Hematopoietic multipotent progenitor cell treated with erythropoietin and hydrocortisone succinate and interleukin-3 and kit ligand, for 17 days (in vitro differentiated cells): Measurements from ENCODE around the gene TRAF1.
"Not testable (repeated sequence)": the region's sequence is repeated elsewhere in the genome, so short reads cannot be mapped to it uniquely, and the experiment has no call there.

Experiments
- DNase-seq: peaks from one replicate; pipeline ENCODE4 v3.0.0-alpha.2; 2015; ENCODE audit warnings: low spot score

Gene TRAF1, protein sequence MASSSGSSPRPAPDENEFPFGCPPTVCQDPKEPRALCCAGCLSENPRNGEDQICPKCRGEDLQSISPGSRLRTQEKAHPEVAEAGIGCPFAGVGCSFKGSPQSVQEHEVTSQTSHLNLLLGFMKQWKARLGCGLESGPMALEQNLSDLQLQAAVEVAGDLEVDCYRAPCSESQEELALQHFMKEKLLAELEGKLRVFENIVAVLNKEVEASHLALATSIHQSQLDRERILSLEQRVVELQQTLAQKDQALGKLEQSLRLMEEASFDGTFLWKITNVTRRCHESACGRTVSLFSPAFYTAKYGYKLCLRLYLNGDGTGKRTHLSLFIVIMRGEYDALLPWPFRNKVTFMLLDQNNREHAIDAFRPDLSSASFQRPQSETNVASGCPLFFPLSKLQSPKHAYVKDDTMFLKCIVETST

DNA sequence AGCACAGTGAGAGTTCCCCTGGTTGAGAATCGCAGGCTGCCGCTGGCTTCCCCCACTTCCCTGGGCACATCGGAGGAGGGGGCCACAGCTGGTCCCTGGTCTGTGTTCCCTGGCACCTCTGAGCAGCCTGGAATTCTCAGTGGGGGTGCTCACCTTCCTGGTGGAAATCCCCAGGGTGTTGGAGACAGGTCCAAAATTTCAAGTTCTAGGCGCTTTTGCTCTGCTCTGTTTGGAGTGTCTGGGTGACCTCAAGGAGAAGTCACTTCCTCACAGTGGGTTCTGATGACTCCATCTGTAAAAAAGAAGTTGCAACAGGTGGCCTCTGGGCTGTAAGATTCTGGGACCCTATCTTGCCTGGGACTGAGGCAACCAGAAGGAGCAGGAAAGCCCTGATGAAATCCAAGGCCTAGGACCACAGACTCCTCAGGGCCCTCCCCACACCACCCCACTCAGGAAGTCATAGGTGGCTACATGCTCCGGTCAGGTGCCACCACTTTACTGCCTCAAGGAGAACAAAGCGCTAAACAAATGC lies at the start of gene TRAF1:
TRAF1 (minus strand) TSS at position 400 of the 532 bp plus-strand sequence. CDS start 721 bp downstream, outside the sequence.
- no peak for DNase-seq

DNA sequence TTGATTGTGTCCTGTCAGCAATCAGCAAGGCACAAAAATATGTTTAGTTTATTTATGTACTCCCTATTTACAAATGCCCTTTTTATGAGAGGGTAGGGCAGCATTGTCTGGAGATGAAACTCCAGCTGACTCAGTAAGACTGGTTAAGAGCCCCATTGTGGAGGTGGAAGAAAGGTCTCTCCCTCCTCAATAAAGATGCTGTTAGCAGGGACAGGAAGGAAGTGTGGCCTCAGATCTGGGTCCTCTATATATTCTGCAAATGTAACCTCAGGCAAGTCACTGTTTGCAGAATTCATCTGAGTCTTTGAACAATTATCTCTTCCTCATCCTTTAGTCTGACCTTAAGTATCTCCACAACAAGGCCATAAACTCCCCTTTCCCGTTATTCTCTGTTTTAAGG lies 48.3 kb upstream of the TRAF1 start:
- DNase-seq, result no peak

DNA sequence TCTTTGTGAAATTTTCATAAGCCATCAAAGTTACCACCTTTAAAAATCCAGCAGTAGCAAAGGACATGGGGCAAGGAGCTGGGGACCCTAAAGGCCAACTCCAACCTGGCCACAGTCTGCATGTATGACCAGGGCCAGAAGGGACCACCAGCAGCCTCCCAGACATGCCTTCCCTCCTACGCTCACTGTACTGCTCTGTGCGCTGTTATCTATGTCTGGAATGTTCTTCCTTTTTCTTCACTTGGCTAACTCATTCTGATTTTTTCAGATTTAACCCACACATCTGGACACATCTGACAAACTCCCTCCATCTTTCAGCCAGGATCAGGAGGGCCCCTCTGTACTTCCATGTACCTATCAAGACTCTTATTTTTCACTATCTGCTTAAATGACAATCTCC lies 47.6 kb upstream of the TRAF1 start:
- DNase-seq, result no peak

DNA sequence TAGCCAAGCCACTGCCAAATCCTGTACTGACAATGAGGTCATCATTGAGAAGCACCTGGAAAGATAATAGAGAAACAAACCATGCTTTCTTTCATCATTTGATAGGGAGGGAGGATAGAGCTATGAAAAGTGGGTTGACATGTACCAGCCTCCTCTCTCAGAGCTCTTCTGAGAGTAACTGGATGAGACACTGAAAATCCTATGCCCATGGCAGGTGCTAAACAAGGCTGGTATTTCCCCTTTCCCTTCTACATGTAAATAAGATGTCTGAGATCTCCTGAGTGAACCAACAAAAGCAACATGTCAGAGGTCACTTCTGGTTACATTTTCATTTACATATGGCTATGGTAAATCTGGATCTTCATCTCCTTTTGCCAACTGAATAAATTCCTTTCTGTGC lies 45.3 kb upstream of the TRAF1 start:
- no peak for DNase-seq

DNA sequence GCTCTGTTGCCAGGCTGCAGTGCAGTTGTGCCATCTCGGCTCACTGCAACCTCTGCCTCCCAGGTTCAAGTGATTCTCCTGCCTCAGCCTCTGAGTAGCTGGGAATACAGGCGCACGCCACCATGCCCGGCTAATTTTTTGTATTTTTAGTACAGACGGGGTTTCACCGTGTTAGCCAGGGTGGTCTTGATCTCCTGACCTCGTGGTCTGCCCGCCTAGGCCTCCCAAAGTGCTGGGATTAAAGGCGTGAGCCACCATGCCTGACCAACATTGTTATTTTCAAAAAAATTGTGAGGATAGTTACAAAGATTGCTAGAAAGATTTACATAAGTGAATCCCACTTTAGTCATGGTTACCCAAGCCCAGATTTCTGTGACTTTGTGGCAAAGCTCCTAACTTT lies 44.9 kb upstream of the TRAF1 start:
- DNase-seq, result not testable (repeated sequence)

DNA sequence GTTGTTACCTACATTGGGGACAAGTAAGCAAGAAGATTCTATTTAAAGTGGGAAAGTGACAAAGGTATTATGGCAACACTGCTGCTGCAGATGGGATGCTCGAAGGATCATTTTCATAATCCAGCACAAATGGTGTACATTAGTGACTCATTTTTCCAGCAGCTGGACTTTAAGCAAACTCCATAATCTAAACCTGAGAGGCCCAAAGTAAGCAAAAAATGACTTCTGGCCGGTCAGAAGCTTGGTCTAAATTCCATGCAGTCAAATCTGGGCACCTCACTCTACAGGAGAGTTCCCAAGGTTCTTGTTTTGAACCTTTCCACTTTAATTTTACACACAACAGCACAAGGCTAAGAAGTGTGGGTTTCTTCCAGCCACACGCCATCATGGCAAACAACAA lies 43.6 kb upstream of the TRAF1 start:
- no peak for DNase-seq

DNA sequence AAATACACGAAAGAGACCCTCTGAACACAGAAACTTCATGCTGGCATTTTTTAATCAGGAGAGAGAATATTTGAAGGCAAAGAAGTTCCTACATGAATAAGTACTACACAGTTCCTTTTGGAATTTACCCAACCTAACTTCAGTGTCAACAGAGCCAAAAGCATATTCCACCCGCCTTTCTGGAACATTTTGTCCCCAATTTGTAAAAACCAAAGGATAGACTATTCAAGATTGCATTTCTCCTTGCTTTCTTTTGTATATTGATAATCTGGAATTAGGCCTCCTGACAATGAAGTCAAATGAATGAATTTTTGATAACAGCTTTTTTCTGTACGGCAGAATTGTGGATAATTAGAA lies 39.4 kb upstream of the TRAF1 start:
- no peak for DNase-seq

DNA sequence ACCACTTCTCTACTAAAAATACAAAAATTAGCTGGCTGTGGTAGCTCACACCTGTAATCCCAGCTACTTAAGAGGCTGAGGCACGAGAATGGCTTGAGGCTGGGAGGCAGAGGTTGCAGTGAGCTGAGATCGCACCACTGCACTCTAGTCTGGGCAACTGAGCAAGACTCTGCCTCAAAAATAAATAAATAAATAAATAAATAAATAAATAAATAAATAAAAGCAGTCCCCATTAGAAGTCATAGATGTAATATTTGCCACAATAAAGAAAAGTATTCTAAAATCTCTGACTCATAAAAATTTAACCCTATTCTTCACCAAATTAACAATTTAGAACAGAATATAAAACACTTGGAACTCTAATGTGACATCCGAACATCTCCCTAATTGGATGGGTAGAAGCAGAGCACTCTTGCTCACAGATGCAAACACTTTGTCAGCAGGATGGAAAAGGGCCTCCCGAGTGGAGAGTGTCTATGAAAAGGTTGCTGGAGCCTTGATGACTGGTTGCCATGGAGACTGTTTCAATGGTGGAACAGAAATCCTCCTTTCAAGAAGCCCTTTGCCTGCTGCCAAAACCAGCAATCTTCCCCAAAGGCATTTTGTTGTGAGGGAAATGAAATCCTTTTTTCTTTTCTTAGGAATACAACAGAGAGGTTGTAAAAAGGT lies 38.9 kb upstream of the TRAF1 start:
- no peak for DNase-seq

DNA sequence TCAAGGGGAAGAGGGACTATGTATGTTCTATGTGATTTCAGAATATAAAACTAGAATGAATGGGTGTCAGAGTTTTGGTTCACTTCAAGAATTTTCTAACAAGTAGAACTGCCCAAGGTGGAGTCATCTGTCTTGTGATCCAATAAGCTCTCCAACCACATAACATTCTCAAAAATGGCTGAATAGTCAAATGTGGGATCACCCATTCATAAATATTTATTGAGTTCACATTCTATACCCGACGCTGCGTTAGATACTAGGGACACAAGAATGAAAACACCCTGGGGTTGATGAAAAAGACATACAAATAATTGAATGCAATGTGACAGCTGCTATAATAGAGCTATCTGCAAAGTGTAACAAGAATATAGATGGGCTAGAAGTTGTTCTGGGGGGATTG lies 35.3 kb upstream of the TRAF1 start:
- no peak for DNase-seq

DNA sequence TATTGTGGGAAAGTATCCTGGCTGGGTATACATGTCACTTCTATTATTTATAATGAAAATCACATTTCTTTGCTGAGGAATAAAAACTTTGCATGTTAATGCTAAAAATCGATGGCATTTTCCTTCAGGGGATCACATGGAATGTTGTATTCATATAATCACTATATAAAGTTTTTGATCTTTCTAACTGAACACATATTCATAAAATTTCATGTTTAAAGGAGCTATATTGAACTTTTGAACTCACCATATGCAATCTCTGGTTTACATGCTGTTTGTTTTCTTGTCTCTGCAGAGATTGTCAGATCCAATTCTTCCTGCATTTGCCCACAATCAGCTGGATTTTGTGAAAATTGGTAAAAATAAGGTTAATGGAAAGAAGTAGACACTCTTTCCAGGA lies 33.4 kb upstream of the TRAF1 start:
- DNase-seq, result no peak

DNA sequence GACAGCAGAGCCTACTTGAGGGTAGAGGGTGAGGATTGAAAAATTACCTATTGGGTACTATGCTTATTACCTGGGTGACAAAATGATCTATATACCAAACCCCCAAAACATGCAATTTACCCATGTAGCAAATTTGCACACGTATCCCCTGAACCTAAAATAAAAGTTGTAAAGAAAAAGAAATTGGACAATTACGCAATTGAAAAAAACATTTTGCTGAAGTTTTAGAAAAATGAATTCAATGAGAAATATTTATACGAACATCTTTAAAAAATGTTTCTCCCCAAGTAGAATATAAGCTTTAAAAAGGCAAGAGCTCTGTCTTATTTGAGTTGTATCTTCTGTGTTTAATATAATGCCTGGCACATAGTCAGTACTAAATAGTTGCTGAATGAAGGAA lies 30.3 kb upstream of the TRAF1 start:
- DNase-seq, result no peak

DNA sequence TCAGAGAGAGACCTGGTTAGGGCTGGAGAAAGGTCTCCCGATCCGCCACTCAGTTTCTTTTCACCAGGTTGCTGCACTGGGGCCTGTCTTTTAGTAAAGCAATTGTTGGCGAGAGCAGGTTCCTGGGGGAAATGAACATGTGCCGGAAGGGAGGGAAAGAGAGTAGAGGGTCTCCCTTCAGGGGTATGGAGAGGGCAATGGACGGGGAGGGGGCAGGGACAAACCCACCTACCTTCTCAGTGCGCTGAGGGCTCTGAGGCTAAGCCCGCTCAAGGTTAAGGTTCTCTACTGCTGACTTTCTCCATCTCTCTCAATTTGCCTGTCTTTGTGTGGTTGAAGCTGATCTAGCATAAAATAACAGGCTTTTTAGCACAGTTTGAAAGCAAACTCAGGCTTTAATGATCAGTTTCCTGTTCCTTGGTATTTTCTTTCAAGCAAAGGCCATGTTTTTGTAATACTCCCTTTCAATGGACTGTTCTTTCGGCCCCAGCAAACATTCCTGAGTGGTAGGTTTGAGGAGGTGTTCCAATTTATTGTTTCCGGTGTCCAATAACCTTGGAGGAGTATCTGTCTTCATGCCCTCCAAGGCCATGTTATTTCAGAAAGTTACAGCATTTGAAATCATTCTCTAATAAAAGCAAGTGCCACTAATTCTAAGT lies 25.5 kb upstream of the TRAF1 start:
- DNase-seq, result no peak

DNA sequence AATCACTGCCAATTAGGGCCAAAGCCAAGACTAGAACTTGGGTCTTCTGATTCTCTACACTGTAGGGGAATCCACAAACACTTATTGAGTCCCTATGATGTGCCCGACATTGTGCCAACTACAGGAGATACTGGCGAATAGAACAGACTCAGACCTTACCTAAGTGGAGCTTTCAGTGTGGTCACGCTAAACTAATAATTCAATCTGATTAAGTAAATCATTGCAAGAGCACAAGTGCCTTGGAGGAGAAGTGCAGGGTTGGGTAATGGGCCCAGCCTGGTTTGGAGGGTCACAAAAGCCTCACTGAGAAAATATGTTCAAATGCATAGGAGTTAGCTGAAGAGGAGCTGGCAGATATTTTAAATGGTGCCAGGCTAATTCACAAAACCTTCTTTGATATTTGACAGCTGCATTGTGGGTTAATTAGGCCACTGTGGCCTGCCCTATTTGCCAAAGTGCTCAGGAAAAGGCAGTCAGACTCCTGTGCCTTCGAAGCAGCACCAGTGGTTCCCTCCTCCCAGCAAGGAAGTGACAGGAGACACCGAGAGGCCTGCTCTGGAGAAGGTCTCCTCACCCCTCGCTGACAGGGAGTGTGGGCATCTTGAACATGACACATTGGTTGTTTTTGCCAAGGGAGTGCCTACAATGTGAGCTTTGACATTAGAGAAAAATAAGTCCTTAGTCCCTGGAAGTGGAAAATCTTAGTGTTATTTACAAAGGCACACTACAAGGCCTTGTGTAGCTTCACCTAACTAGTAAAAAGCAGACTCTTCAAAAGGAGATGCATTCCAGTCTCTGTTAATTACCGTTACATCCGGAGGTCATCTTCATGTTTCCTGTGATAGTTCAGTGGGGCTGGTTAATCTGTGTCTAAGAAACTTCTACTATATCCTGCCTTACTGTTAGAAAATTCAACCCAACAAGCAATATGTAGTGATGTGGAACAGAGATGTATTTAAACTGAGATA lies 24.1 kb upstream of the TRAF1 start:
- DNase-seq, result no peak

DNA sequence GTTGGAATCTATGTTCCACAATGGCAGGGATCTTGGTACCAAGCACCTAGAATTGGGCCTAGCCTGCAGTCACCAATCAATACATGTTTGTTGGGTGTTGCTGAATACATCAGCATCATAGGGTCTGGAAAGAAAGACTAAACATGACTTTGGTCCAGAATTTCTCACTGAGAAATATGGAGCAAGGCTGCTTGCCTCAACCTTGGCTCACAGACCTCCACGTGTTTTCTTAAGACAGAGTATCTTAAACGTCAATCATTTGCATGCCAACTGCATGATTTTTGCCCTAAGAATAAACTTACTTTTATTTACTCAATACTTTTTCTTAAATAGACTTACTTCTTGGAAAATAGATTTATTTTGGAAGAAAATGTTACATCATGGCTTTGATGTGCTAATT lies 22.7 kb upstream of the TRAF1 start:
- DNase-seq, result no peak

DNA sequence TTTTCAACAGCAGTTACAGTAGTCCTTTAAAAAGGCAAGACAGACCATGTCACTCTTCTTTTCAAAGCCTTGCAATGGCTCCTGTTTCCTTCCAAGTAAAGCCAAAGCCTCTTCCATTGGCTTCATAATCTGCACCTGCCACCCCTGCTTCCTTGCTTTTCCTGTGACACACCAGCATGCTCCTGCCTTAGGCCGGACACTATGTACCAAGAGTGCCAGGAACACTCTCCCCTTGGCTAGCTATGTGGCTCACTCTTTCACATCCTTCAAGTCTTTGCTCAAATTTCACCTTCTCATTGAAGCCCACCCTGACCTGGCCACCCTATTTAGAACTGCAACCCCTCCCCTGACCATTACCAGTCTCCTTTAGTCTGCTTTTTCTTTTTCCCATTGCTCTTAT lies 22.2 kb upstream of the TRAF1 start:
- no peak for DNase-seq

DNA sequence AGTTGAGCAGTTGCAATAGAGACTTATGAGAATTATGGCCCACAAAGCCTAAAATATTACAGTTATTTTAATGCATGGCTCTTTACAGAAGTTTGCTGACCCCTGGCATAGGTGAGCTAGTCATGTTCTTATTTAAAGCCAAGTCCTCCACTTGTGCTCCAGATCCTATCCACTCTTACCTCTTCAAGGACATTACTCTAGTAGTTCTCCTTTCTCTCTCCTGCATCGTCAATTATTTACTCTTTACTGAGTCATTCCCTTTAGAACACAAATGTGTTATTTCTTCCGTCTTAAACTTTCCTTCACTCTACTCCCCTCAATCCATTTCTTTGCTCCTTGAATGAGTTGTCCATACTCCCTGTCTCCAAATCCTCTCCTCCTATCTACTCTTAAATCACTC lies 20.6 kb upstream of the TRAF1 start:
- DNase-seq, result no peak

DNA sequence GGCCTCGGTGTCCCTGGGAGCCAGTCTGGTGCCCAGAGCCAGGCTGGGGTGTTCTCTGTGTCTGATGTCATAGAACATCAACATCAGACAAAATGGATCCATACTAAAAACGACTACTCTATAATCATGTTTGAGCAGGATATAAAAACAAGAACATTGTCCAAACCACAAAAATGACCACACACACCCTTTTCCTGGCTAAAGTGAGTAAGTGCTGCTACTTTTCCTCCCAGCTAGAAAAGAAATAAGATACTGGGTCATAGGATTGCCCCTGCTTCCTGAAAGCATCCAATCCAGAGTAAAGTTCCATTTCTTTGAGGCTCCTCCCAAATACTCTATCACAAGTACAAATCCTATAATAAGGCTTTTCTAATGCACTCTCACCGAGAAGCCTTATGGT lies 19.7 kb upstream of the TRAF1 start:
- DNase-seq, result no peak

DNA sequence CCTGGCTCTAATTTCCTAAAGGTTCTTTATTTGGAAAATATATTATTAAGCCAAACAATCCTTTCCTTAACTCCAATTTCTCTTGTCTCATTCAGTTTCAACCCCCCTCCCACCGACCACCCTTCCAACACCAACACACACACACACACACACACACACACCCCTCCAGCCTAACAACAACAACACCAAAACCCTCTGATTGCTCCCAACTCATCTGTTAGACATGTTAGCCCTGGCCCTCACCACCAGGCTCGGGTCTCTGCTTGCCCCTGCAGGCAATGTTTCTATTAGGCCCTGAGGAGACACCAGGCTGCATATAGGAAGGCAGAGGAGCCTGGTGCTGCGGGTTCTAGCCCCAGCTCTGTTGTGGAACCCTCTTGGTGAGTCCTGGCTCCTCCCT lies 18.4 kb upstream of the TRAF1 start:
- DNase-seq, result no peak

DNA sequence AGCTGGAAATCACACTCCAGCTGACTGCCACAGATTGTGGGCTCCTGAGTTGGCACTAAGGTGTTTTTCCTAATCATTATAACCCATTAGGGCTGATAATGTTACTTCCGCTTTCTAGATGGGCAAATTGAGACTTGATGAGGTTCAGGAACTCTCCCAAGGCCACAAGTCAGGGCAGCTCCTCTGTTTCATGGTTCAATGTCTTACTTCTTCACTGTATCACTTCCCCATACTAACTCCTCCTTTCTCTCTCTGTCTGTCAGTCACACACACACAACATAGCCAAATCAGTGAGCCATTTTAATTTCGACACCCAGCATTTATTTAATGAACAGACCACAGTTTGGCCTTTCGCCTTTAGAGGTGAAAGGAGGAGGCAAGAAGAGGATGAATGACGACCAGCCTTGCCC lies 17.8 kb upstream of the TRAF1 start:
- DNase-seq, result no peak

DNA sequence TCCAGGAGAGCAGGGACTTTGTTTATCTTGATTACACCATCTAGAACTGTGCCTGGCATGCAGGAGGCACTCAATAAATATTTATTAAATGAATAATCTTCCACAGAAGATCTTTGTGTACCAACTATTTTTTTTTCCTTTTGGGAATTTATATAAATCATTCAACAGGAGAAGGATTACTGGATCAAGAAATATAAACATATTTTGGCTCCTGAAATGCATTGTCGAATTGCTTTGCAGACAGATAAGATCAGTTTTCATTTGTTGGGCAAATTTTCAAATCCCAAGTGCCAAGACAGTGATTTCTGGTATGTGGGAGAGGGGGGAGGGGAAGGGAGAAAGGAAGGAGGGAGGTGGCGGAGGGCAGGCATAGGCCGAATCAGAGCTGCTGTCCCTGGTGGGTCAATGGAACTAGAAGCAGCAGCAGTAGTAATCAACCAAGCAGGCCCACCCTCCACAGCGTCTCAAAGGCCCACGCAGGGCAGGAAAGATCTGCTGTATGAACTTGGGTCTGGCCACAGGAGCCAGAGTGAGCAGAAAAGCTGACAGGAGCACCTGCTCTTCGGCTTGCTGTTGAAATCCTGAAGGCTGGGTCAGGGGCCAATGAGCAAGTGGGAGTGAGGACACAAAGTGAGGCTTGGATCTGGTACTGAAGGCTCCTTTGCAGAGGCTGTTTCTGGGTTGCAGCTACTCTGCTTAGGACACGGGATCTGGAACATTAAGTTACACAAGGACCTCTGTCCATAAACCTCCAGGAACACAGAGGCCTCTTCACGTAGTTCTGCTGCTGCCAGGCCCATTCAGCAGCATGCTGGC lies 15.8 kb upstream of the TRAF1 start:
- DNase-seq, result no peak
